ENCODE data around the gene MROH2A.

DNA sequence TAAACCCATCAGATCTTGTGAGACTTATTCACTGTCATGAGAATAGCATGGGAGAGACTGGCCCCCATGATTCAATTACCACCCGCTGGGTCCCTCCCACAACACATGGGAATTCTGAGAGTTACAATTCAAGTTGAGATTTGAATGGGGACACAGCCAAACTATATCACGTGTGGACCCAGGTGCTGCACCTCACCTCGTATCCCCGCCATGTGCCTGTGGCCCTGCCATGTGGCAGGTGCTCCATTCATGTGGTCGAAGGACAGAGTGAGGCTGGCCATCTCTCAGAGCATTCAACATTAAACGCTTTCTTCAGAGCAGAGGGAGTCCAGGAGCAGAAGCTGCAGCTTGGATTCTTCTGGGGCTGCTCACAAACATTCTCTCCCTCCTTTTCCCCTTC, 32.3 kb downstream of the MROH2A start:
- TF ChIP-seq, protein P1, sequence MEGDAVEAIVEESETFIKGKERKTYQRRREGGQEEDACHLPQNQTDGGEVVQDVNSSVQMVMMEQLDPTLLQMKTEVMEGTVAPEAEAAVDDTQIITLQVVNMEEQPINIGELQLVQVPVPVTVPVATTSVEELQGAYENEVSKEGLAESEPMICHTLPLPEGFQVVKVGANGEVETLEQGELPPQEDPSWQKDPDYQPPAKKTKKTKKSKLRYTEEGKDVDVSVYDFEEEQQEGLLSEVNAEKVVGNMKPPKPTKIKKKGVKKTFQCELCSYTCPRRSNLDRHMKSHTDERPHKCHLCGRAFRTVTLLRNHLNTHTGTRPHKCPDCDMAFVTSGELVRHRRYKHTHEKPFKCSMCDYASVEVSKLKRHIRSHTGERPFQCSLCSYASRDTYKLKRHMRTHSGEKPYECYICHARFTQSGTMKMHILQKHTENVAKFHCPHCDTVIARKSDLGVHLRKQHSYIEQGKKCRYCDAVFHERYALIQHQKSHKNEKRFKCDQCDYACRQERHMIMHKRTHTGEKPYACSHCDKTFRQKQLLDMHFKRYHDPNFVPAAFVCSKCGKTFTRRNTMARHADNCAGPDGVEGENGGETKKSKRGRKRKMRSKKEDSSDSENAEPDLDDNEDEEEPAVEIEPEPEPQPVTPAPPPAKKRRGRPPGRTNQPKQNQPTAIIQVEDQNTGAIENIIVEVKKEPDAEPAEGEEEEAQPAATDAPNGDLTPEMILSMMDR (conservative IDR thresholded peaks at IDR 0.05; ENCODE audit: low read length) = no peak
- TF ChIP-seq EZH2phosphoT487 (IDR thresholded peaks at IDR 0.05; ENCODE audit: borderline replicate concordance) = no peak
